CD4-positive, alpha-beta T cell (primary cell): Measurements from ENCODE around the gene SPIRE2. TPM values are rescaled to one million over a fixed set of nuclear protein-coding genes. Genes with fewer than 3 reads are reported as not detected.

Source experiments
- ATAC-seq: fragments of 200-7000 bp; cut with Tn5 transposase; one replicate; pipeline ENCODE4 v1.10.0; 2022; ENCODE audit warnings: mild to moderate bottlenecking; ENCODE audit not compliant: poor library complexity
- CTCF ChIA-PET: fragments of 350-600 bp; sonication (Branson Sonifier 250); formaldehyde crosslinking; loops from one replicate; lab custom pipeline; 2021; ENCODE audit warnings: antibody characterized with exemption, inconsistent platforms; lab: Charles Lee
- POLR2A ChIA-PET: fragments of 350-600 bp; sonication (Branson Sonifier 250); formaldehyde crosslinking; loops from one replicate; lab custom pipeline; 2021; ENCODE audit warnings: antibody characterized with exemption, inconsistent platforms; lab: Charles Lee
- DNase-seq, 14 experiments: peaks; one replicate each; pipeline ENCODE4 v3.0.0-alpha.2; 2013 to 2020; ENCODE audit warnings: mixed read lengths in 2 of 14
- H3K27ac ChIP-seq, 2 donors: one replicate each; pipeline versions ENCODE4 v1.5.1 to v1.7.0; 2013; ENCODE audit warnings: low read length in 2 of 2, low read depth in 1 of 2, mild to moderate bottlenecking in 1 of 2
- H3K27me3 ChIP-seq, 2 experiments: 1 replicate in 1 of 2; 2 replicates in 1 of 2; pipeline versions ENCODE4 v1.6.1 to v1.7.0; 2013; ENCODE audit warnings: low read length in 2 of 2, control low read depth in 1 of 2, mild to moderate bottlenecking in 1 of 2, moderate library complexity in 1 of 2; ENCODE audit not compliant: insufficient read depth in 2 of 2, control insufficient read depth in 1 of 2
- H3K36me3 ChIP-seq: one replicate; pipeline ENCODE4 v1.6.1; 2013; ENCODE audit warnings: low read length, control low read depth; ENCODE audit not compliant: insufficient read depth
- H3K4me1 ChIP-seq: one replicate; pipeline ENCODE4 v1.6.1; 2013; ENCODE audit warnings: low read length, control low read depth; ENCODE audit not compliant: insufficient read depth
- H3K4me3 ChIP-seq: one replicate; pipeline ENCODE4 v1.5.1; 2013; ENCODE audit warnings: mild to moderate bottlenecking, low read length, moderate library complexity
- H3K9me3 ChIP-seq, 2 experiments: 1 replicate in 1 of 2; 2 replicates in 1 of 2; pipeline versions ENCODE4 v1.6.1 to v1.7.0; 2013; ENCODE audit warnings: low read length in 2 of 2, mild to moderate bottlenecking in 2 of 2, control low read depth in 1 of 2, moderate library complexity in 1 of 2; ENCODE audit not compliant: control insufficient read depth in 1 of 2, insufficient read depth in 1 of 2
- H3K27ac Mint-ChIP-seq: one replicate; pipeline ENCODE4 v1.8.0; 2020; ENCODE audit warnings: mixed read lengths
- H3K27me3 Mint-ChIP-seq: one replicate; pipeline ENCODE4 v1.8.0; 2021; ENCODE audit warnings: mixed read lengths
- H3K36me3 Mint-ChIP-seq: one replicate; pipeline ENCODE4 v1.8.0; 2021; ENCODE audit warnings: low read depth, mixed read lengths
- H3K4me1 Mint-ChIP-seq: one replicate; pipeline ENCODE4 v1.8.0; 2021; ENCODE audit warnings: low read depth, mixed read lengths
- H3K4me3 Mint-ChIP-seq: one replicate; pipeline ENCODE4 v1.8.0; 2020; ENCODE audit warnings: mild to moderate bottlenecking, mixed read lengths
- H3K9me3 Mint-ChIP-seq: one replicate; pipeline ENCODE4 v1.8.0; 2020; ENCODE audit warnings: mixed read lengths
- CTCF ChIP-seq: fragments of 200-600 bp; IDR thresholded peaks from one replicate; pipeline ENCODE4 v1.8.0; 2022; ENCODE audit warnings: antibody characterized with exemption, mild to moderate bottlenecking
- intact Hi-C, 2 experiments: fragments of 100-400 bp; cut with DNase I in 1 of 2; cut with micrococcal nuclease in 1 of 2; formaldehyde crosslinking; loops; one replicate each; pipeline versions ENCODE4 v1.15.1 to v1.9.0; 2023 to 2025; cut with DNase I, micrococcal nuclease
- total RNA-seq, 174 experiments: library from RNA in 2 of 174; stranded (reverse) in 2 of 174; gene quantifications; one replicate each; pipeline ENCODE4 v1.2.3 and lab custom pipeline; 2021 to 2026

The SPIRE2 gene
- total RNA-seq, 2 experiments from 2014 or later = 1.1 TPM

DNA sequence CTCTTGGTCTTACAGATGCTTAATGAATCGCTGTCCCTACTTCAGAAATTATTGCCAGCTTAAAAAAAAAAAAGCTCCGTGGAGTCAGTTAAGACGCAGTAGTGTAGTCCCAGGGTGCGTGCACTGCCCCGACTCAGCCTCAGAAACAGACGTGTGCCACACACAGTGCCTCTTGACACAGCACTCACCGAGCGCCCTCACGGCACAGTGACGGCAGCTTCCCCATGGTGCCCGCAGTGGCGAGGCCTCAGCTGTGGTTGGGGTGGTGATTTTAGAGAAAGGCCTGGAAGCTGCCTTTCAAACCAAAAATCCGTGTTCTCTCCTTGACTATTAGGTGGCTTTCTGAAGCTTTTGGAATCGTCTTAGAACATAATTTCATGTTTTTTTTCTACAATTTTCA is 59.0 kb downstream of the SPIRE2 start:
- ChIA-PET CTCF (interaction anchor here (0.9 to 1.1 kb wide), 2 partner anchors 23 to 26 kb away, joined by 3 to 4 read pairs; no protein-coding TSS in a partner anchor), POLR2A (interaction anchor here (1.7 kb wide), 1 partner anchor 14 kb away, joined by 8 read pairs; the partner anchor contains the start of gene TCF25)
- Histone ChIP-seq H3K36me3 (peaks cover 85% of the 10 kb centered on the region), H3K9me3 (no peaks in the 10 kb centered on the region), H3K27ac (no peak overlapping the region), H3K27me3 (no peaks in the 10 kb centered on the region), H3K4me3 (no peak overlapping the region), H3K4me1 (peaks cover 8% of the 10 kb centered on the region)
- H3K4me1 Mint-ChIP-seq = no peaks in the 10 kb centered on the region
- H3K9me3 Mint-ChIP-seq = no peaks in the 10 kb centered on the region
- H3K27me3 Mint-ChIP-seq = no peaks in the 10 kb centered on the region
- H3K4me3 Mint-ChIP-seq = peak overlapping the region; percentile 20
- DNase-seq = no peak
- TF ChIP-seq CTCF = no peak
- H3K27ac Mint-ChIP-seq = no peak overlapping the region
- intact Hi-C loops = no loop called here
- peaks cover 79% of the 10 kb centered on the region for H3K36me3 Mint-ChIP-seq
- ATAC-seq = no peak

- ATAC-seq (no peak), DNase-seq (no peak)
- TF ChIP-seq CTCF = no peak
- Histone ChIP-seq H3K36me3 (peaks cover 82% of the 10 kb centered on the region), H3K9me3 (no peaks in the 10 kb centered on the region), H3K27ac (no peak overlapping the region), H3K4me1 (peaks cover 8% of the 10 kb centered on the region), H3K27me3 (no peaks in the 10 kb centered on the region), H3K4me3 (no peak overlapping the region)
- CTCF ChIA-PET = no interaction called here
- intact Hi-C loops = no loop called here
- POLR2A ChIA-PET = no interaction called here
- Mint-ChIP-seq H3K27me3 (no peaks in the 10 kb centered on the region), H3K36me3 (peaks cover 79% of the 10 kb centered on the region), H3K4me1 (no peaks in the 10 kb centered on the region), H3K4me3 (no peak overlapping the region), H3K27ac (no peak overlapping the region), H3K9me3 (no peaks in the 10 kb centered on the region)
These were observed 61.9 kb downstream of the SPIRE2 start for GRCh38 chr16:89890200-89890599.

- Mint-ChIP-seq H3K4me1 (no peaks in the 10 kb centered on the region), H3K4me3 (no peak overlapping the region), H3K27ac (no peak overlapping the region), H3K27me3 (no peaks in the 10 kb centered on the region), H3K36me3 (peaks cover 79% of the 10 kb centered on the region), H3K9me3 (no peaks in the 10 kb centered on the region)
- Histone ChIP-seq H3K4me3 (no peak overlapping the region), H3K4me1 (peaks cover 8% of the 10 kb centered on the region), H3K36me3 (peaks cover 83% of the 10 kb centered on the region), H3K9me3 (no peaks in the 10 kb centered on the region), H3K27ac (no peak overlapping the region), H3K27me3 (no peaks in the 10 kb centered on the region)
- ChIA-PET POLR2A (no interaction called here), CTCF (no interaction called here)
- no peak for ATAC-seq
- intact Hi-C loops = no loop called here
- DNase-seq = no peak
- no peak for TF ChIP-seq CTCF
These were observed 62.8 kb downstream of the SPIRE2 start for GRCh38 chr16:89890886-89891657.
